Ishikawa (cell line): ENCODE results near the gene DYNLRB1.

Experiments used
- CEBPB ChIP-seq: IDR thresholded peaks from 2 replicates; pipeline ENCODE4 v1.6.1; 2012
- EGR1 ChIP-seq: IDR thresholded peaks from 2 replicates; pipeline ENCODE4 v1.6.1; 2012
- EP300 ChIP-seq: IDR thresholded peaks from 2 replicates; pipeline ENCODE4 v1.6.1; 2012; ENCODE audit warnings: borderline replicate concordance
- FOXM1 ChIP-seq: IDR thresholded peaks from 2 replicates; pipeline ENCODE4 v1.6.1; 2012; ENCODE audit warnings: low read depth, borderline replicate concordance
- ZBTB7A ChIP-seq: IDR thresholded peaks from 2 replicates; pipeline ENCODE4 v1.6.1; 2012; ENCODE audit warnings: low read depth
- TF ChIP-seq, protein P1 (sequence below): IDR thresholded peaks from 2 replicates; pipeline ENCODE4 v1.6.1; 2012
- TF ChIP-seq, protein P2 (sequence below): IDR thresholded peaks from 2 replicates; pipeline ENCODE4 v1.6.1; 2012

DNA sequence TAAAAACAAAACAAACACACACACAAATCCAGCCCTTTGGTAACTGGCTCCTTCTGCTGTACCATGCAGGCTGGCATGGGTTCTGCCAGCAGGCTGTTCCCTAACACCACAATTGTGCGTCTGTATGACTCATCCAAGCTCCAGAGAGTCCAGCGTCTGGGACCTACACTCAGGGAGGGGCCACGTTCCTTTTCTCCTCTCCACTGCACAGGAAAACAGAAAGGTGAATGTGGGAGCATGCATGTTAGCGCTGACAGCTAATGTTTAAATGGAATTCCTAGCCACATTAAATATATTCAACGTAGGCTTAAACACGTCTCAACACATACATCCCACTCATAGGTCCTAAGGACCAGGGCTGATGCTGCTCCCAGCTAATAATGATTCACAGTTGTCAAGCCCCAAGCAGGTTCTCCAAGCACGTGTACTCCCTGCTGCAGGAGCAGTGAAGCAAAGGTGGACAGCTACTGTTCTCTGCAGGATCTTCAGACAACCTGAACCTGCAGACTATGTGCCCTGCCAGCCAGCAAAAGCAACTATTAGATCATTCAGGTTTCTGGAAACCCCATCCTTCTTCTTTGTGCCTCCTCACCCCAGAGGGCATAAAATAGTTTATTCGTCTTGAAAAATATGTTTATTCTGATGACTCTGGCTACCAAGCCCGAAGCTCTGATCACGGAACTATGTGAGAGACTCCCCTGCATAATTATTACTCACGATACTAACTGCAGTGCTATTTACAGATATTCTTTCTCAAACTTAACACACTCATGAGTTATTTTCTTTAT is 63.2 kb downstream of the DYNLRB1 start:
- TF ChIP-seq EGR1, result no peak
- no peak for TF ChIP-seq EP300
- no peak for TF ChIP-seq FOXM1
- TF ChIP-seq CEBPB, result no peak
- TF ChIP-seq, protein P1, sequence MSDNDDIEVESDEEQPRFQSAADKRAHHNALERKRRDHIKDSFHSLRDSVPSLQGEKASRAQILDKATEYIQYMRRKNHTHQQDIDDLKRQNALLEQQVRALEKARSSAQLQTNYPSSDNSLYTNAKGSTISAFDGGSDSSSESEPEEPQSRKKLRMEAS, result no peak
- TF ChIP-seq, protein P2, sequence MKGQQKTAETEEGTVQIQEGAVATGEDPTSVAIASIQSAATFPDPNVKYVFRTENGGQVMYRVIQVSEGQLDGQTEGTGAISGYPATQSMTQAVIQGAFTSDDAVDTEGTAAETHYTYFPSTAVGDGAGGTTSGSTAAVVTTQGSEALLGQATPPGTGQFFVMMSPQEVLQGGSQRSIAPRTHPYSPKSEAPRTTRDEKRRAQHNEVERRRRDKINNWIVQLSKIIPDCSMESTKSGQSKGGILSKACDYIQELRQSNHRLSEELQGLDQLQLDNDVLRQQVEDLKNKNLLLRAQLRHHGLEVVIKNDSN, result 0 out of 2 replicates have a peak, but pooled peaks have one; percentile 10
- no peak for TF ChIP-seq ZBTB7A
